ENCODE data around the gene SCARF1.

Gene SCARF1

DNA sequence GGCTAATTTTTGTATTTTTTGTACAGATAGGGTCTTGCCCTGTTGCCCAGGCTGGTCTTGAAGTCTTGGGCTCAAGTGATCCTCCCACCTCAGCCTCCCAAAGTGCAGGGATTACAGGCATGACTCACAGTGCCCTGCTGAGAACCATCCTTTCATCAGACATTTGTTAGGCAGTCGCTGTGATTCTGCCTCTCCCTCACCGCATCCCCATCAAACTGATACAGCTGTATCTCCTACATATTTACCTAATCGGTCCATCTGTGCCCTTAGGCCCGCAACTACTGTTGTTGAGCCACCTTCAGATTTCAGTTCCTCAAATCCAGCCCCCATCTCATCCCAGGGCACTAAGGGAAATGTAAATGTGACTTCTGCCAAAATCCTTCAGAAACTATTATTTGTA lies 14.9 kb downstream of the SCARF1 start:
- DNase-seq (ENCODE audit: low read depth): no peak
- no peak overlapping the region for H3K4me3 ChIP-seq (ENCODE audit: control insufficient read depth, low read depth, low read length)
- TF ChIP-seq, protein P1, sequence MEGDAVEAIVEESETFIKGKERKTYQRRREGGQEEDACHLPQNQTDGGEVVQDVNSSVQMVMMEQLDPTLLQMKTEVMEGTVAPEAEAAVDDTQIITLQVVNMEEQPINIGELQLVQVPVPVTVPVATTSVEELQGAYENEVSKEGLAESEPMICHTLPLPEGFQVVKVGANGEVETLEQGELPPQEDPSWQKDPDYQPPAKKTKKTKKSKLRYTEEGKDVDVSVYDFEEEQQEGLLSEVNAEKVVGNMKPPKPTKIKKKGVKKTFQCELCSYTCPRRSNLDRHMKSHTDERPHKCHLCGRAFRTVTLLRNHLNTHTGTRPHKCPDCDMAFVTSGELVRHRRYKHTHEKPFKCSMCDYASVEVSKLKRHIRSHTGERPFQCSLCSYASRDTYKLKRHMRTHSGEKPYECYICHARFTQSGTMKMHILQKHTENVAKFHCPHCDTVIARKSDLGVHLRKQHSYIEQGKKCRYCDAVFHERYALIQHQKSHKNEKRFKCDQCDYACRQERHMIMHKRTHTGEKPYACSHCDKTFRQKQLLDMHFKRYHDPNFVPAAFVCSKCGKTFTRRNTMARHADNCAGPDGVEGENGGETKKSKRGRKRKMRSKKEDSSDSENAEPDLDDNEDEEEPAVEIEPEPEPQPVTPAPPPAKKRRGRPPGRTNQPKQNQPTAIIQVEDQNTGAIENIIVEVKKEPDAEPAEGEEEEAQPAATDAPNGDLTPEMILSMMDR (conservative IDR thresholded peaks at IDR 0.05; ENCODE audit: control insufficient read depth, insufficient read depth, low read depth, low read length): no peak

GRCh38 chr17:1629504-1630310 lies 15.8 kb downstream of the SCARF1 start:
- DNase-seq (ENCODE audit: low read depth): peak; percentile 31
- peak overlapping the region; percentile 52 for H3K4me3 ChIP-seq (ENCODE audit: control insufficient read depth, low read depth, low read length)
- TF ChIP-seq, protein P1 (conservative IDR thresholded peaks at IDR 0.05; ENCODE audit: control insufficient read depth, insufficient read depth, low read depth, low read length): peak; percentile 54

DNA sequence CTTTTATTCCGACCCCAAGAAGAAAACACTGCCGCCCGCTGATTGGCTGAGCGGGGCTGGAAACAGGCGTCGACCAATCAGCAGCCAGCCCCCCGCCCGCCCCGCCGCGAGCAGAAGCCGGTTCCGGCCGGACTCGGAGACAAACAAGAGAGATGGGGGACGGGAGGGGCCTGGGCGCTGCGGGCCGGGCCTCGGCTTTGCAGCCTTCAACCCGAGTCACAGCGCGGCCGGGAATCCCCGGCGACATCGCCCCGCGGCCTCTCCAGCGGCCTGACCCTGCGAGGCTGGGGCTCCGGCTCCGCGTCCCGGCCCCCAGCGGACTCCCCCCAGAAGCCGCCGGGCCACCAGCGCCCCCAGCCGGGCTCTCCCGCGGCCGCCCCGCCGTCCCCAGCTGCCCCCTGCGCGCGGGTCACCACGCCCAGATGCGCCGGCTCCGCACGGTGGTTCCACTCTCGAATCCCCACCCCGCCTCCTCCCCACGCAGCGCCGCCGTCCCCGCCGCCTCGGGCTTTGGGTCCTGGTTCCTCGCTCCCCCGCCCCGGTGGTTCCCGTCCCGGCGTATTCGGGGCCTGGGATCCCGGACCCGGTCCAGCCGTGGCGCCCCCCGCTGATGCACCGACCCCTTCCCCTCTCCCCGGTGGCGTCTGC lies 16.6 kb downstream of the SCARF1 start:
- H3K4me3 ChIP-seq (ENCODE audit: control insufficient read depth, low read depth, low read length): peak overlapping the region; percentile 52
- DNase-seq (ENCODE audit: low read depth): peak; percentile 77
- TF ChIP-seq, protein P1 (conservative IDR thresholded peaks at IDR 0.05; ENCODE audit: control insufficient read depth, insufficient read depth, low read depth, low read length): no peak

GRCh38 chr17:1627982-1628855 lies 17.3 kb downstream of the SCARF1 start, which contains the start of gene SLC43A2:
Gene SLC43A2 (minus strand): TSS chr17:1628834. CDS start chr17:1627874, 960 bp downstream.
- peak; percentile 56 for DNase-seq (ENCODE audit: low read depth)
- TF ChIP-seq, protein P1 (conservative IDR thresholded peaks at IDR 0.05; ENCODE audit: control insufficient read depth, insufficient read depth, low read depth, low read length): no peak

GRCh38 chr17:1627182-1627981 lies 18.1 kb downstream of the SCARF1 start:
- TF ChIP-seq, protein P1 (conservative IDR thresholded peaks at IDR 0.05; ENCODE audit: control insufficient read depth, insufficient read depth, low read depth, low read length): no peak
- no peak overlapping the region for H3K4me3 ChIP-seq (ENCODE audit: control insufficient read depth, low read depth, low read length)
- no peak for DNase-seq (ENCODE audit: low read depth)

More at GRCh38 chr17:1627982-1628855, 17.3 kb downstream of the SCARF1 start, which contains the start of gene SLC43A2:
- peak within 1 kb of the TSS; percentile 52 for H3K4me3 ChIP-seq (ENCODE audit: control insufficient read depth, low read depth, low read length)

Measured in fibroblast of mammary gland (primary cell).